Coronary artery (tissue), 2 donors: ENCODE results near the gene CDC42BPA.
A peak's percentile ranks its signal among the peaks of the same experiment; 100 is the strongest.
"Not testable (repeated sequence)": the region's sequence is repeated elsewhere in the genome, so short reads cannot be mapped to it uniquely, and the experiment has no call there.

Experiments used
- DNase-seq: peaks from one replicate; pipeline ENCODE4 v3.0.0-alpha.2; 2017; ENCODE audit warnings: low spot score
- H3K27ac ChIP-seq, 2 donors: fragments of 200-600 bp; sonication (generic); one replicate each; pipeline ENCODE4 v1.5.1; 2016 to 2019
- H3K4me3 ChIP-seq: fragments of 200-600 bp; sonication (generic); 2 replicates; pipeline ENCODE4 v1.5.1; 2016; ENCODE audit warnings: mild to moderate bottlenecking, moderate library complexity
- TF ChIP-seq, protein P1 (sequence below): fragments of 200-600 bp; sonication (generic); IDR thresholded peaks from one replicate; pipeline ENCODE4 v1.5.1; 2019; ENCODE audit warnings: antibody characterized with exemption

Gene CDC42BPA

DNA sequence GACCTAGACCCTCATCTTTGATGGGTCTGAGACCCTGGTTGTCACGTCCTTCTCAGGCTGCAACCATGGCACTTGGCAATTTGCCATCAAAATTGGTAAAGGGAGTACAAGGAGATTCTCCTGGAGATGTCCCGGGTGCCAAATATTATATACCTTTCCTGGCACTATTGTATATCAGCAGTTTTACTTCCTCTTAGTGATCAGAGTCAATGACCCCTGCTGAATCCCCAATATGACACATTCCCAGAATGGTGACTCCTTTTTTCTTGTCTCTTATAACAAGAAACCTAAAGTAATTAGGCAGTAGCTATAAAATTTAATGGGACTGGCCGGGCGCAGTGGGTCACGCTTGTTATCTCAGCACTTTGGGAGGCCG is 39.6 kb upstream of the CDC42BPA start:
- DNase-seq, result no peak
- peak overlapping the region in 1 of 2 donors; percentile 52 for H3K27ac ChIP-seq
- TF ChIP-seq, protein P1, sequence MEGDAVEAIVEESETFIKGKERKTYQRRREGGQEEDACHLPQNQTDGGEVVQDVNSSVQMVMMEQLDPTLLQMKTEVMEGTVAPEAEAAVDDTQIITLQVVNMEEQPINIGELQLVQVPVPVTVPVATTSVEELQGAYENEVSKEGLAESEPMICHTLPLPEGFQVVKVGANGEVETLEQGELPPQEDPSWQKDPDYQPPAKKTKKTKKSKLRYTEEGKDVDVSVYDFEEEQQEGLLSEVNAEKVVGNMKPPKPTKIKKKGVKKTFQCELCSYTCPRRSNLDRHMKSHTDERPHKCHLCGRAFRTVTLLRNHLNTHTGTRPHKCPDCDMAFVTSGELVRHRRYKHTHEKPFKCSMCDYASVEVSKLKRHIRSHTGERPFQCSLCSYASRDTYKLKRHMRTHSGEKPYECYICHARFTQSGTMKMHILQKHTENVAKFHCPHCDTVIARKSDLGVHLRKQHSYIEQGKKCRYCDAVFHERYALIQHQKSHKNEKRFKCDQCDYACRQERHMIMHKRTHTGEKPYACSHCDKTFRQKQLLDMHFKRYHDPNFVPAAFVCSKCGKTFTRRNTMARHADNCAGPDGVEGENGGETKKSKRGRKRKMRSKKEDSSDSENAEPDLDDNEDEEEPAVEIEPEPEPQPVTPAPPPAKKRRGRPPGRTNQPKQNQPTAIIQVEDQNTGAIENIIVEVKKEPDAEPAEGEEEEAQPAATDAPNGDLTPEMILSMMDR, result no peak

DNA sequence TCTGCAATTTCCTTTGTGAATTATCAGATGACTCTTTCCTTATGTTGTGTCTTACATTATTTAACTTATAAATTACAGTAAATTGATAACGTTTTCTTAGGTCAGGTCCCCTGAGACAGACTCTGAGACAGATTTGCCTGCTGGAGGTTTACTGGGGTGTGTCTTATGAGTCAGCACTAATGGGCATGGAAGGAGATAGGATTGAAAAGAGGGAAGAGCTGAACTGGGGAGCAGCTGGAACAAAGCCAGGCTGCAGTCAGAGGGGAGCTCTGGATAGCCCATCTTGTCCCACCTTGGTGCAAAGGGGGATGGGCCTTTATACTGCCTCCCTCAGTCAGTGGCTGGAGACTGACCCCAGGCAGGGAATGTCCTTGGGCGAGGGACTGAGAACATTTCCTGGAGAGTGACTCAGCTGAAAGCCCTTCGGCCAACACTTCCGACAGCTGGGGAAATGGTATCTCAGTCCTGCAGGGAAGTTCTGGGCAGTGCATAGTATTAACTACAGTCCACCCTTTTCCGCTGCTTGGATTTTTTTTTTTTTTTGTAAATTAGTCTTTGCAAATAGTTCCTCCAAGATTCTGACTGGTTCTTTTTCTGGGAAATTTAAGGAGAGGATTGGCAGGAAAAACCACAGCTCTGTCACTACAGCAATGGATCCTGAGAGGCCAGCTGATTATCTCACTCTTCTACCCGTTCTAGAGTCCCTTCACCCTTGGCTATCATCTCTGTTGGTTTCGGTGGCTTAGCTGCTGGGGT is 39.1 kb upstream of the CDC42BPA start:
- TF ChIP-seq, protein P1, result no peak
- peak overlapping the region; percentile 19 to 56 for H3K27ac ChIP-seq
- peak; percentile 80 for DNase-seq
- no peak overlapping the region for H3K4me3 ChIP-seq

More for the DNA sequence above, 39.6 kb upstream of the CDC42BPA start:
- H3K4me3 ChIP-seq, result no peak overlapping the region

DNA sequence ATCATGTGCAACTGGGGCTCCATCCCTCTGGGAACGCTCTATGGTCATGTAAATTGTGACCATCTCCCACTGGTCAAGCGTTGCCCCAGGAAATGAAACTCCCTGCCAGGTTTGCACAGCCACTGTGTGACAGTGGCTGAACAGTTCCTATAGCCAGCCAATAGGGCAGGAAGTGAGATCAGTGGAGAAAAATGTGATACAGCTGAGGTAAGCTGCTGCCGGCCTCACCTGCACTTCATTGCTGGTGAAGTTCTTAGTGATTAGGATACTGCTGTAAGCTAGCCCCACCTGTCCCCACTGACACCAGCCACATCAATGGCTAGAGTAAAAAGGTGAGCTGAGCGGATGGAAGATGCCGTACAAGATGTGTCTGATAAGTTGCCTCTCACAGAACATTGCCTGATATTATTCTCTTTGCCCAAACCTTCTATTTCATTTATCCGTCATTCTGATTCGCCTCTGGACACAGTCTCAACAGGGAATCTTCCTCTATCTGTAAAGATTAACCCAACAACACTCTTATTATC is 38.4 kb upstream of the CDC42BPA start:
- TF ChIP-seq, protein P1, result no peak
- no peak for DNase-seq
- Histone ChIP-seq H3K4me3 (no peak overlapping the region), H3K27ac (peak overlapping the region; percentile 19 to 56)

DNA sequence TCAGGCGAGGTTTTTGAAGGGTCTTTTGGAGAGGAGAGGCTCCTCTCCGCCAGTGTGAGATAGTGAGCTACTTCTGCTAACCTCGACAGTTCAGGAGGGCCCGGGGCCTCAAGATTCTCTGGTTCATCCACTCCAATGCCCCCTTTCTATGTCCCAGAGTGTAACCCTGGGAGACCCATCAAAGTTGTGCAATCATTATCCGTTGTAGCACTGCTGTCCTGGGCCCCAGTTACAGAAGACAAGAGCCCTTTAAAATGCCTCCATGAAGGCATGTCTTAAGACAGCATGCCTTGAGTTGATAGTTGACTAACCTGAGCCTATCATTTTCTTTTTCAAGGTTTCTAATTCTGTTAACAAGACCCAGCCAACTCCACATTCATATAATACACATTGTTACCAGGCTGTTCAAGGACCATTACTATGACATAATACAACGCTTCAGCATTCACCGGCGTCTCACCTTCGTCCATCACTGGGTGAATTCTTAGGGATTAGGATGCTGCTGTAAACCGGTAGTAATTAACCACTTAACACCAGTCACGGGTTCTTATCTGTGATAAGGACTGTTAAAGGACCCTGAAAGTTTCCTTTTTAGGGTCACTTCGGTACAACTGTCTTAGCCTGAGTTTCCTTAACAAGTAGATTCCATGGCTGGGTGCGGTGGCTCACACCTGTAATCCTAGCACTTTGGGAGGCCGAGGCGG is 37.4 kb upstream of the CDC42BPA start:
- Histone ChIP-seq H3K4me3 (no peak overlapping the region), H3K27ac (no peak overlapping the region)
- TF ChIP-seq, protein P1, result no peak
- DNase-seq, result no peak

DNA sequence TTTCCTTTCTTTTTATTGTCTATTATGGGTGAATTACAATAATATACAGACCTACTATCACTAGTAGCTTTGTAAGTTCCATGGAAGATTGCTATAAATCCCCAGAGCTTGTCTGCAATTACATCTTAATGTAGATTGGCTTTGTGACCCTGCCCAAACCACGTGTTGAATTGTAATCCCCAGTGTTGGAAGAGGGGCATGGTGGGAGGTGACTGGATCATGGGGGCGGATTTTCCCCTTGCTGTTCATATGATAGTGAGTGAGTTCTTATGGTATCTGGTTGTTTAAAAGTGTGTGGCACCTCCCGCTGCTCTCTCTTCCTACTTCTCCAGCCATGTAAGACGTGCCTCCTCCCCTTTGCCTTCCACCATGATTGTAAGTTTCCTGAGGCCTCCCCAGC is 34.9 kb upstream of the CDC42BPA start:
- H3K27ac ChIP-seq, result no peak overlapping the region
- TF ChIP-seq, protein P1, result no peak
- no peak for DNase-seq
- H3K4me3 ChIP-seq, result no peak overlapping the region

DNA sequence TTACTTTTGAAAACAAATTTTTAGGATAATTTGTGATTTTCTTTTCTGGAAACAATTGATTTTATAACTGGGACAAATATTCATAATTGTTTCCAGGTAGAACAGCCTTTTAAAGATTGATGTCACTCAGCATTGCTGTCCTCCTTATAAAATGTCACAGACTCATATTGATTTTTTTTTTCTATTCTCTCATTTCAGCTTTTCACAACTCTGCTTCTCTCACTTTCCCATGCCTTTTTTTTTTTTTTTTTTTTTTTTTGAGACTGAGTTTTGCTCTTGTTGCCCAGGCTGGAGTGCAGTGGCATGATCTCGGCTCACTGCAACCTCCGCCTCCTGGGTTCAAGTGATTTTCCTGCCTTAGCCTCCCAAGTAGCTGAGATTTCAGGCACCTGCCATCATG is 33.9 kb upstream of the CDC42BPA start:
- H3K4me3 ChIP-seq, DNase-seq, H3K27ac ChIP-seq: not testable (repeated sequence)

DNA sequence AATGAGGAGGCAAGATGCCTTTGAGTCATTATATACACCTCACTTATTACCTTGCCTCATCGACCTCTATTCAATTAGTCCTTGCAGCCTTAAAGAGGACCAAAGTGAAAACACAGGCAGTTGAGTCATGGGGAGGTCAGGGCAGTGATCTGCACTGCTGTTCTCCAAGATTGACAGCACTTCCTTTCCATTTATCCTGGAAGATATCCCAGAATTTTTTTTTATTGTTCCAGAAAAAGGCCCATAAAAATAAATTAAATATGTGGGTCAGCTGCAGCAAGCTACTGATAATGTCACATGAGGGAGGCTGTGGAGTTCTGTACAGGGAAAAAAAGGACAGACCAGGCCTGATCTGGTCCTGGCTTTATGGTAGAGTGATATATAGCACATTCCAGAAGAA is 33.2 kb upstream of the CDC42BPA start:
- H3K27ac ChIP-seq, result peak overlapping the region in 1 of 2 donors; percentile 1
- no peak for DNase-seq
- TF ChIP-seq, protein P1, result no peak
- no peak overlapping the region for H3K4me3 ChIP-seq
